Breast epithelium (tissue), 4 donors: ENCODE data around the gene CACNB1. TPM values are rescaled to one million over a fixed set of nuclear protein-coding genes. Genes with fewer than 3 reads are reported as not detected.

Experiments
- DNase-seq, 2 donors: peaks; one replicate each; pipeline ENCODE4 v3.0.0-alpha.2; 2019; ENCODE audit warnings: low spot score in 2 of 2
- H3K27ac ChIP-seq, 2 donors: fragments of 200-600 bp; sonication (generic) in 1 of 2; one replicate each; pipeline ENCODE4 v1.5.1; 2016 to 2019; ENCODE audit warnings: mild to moderate bottlenecking in 1 of 2
- H3K27me3 ChIP-seq, 2 donors: fragments of 200-600 bp; sonication (generic) in 1 of 2; one replicate each; pipeline versions ENCODE4 v1.5.1 to v1.6.0; 2017 to 2019; ENCODE audit warnings: control low read depth in 1 of 2, mild to moderate bottlenecking in 1 of 2
- H3K36me3 ChIP-seq: fragments of 200-600 bp; one replicate; pipeline ENCODE4 v1.5.1; 2019
- H3K4me1 ChIP-seq, 2 donors: fragments of 200-600 bp; sonication (generic); one replicate each; pipeline ENCODE4 v1.5.1; 2016 to 2019; ENCODE audit warnings: control low read depth in 1 of 2
- H3K4me3 ChIP-seq, 3 donors: fragments of 200-600 bp; sonication (generic); 1 replicate in 2 of 3; 2 replicates in 1 of 3; pipeline ENCODE4 v1.5.1; 2016 to 2019; ENCODE audit warnings: mild to moderate bottlenecking in 3 of 3, moderate library complexity in 2 of 3
- H3K9me3 ChIP-seq, 2 donors: fragments of 200-600 bp; sonication (generic) in 1 of 2; one replicate each; pipeline ENCODE4 v1.5.1; 2016 to 2019; ENCODE audit warnings: control low read depth in 1 of 2
- POLR2A ChIP-seq: fragments of 450-650 bp; IDR thresholded peaks from one replicate; pipeline ENCODE4 v1.6.1; 2016; ENCODE audit warnings: antibody characterized with exemption, mild to moderate bottlenecking, moderate library complexity
- POLR2AphosphoS5 ChIP-seq, 3 donors: sonication (generic); formaldehyde crosslinking; IDR thresholded peaks; one replicate each; pipeline ENCODE4 v1.6.1; 2017; ENCODE audit warnings: antibody characterized with exemption in 3 of 3
- intact Hi-C: fragments of 100-400 bp; cut with DNase I; formaldehyde crosslinking; loops from one replicate; pipeline ENCODE4 v1.15.1; 2023; ENCODE audit warnings: low total_unique reads
- total RNA-seq, 3 donors: library from RNA; depleted of rRNA; stranded (reverse); fragments of >200 nt; gene quantifications; one replicate each; pipeline ENCODE4 v1.1.0, GENCODE V29; 2016
- TF ChIP-seq, protein P1 (sequence below), 3 donors: fragments of 450-650 bp; IDR thresholded peaks; one replicate each; pipeline ENCODE4 v1.5.1; 2016 to 2017; ENCODE audit warnings: antibody characterized with exemption in 3 of 3, mild to moderate bottlenecking in 3 of 3, moderate library complexity in 3 of 3

CACNB1 gene
- total RNA-seq, 3 donors from 2014 or later, result 12.8 to 21.2 (median 13.9) TPM

DNA sequence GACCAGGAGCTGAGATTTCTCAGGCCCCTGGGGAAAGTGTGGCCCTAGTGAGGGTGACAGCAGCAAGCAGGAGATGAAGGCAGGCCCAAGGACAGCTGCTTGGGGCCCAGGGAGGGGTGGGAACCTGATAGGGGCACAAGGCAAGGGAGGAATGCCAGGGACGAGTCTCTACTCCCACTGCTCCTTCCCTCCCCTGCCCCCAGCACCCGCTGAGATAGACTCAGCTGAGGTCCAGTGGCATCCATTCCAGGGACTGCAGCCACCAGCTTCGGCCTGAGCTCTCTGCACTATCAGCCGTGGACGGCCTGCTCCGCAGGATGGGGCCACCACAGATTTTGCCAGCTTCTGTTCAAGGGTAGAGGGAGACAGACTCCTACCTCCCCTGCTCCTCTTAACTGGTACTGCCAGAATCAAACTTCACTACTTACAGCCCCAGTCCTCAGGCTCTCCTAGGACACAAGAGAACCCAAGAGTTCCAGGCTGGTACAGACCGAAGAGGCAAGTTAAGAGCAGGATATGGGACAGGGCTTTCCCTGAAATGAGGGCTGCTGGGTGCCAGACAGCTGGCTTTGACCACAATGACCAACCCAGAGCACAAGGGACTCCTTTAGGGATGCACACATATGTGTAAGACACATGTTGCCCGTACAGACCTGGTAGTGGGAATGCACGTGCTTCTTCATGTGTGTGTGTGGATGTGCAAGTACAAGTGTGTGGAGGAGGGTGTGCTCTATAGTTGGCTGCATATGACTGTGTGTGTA is 5.5 kb downstream of the CACNB1 start:
- TF ChIP-seq POLR2AphosphoS5 (IDR thresholded peaks at IDR 0.05), result no peak
- TF ChIP-seq, protein P1, sequence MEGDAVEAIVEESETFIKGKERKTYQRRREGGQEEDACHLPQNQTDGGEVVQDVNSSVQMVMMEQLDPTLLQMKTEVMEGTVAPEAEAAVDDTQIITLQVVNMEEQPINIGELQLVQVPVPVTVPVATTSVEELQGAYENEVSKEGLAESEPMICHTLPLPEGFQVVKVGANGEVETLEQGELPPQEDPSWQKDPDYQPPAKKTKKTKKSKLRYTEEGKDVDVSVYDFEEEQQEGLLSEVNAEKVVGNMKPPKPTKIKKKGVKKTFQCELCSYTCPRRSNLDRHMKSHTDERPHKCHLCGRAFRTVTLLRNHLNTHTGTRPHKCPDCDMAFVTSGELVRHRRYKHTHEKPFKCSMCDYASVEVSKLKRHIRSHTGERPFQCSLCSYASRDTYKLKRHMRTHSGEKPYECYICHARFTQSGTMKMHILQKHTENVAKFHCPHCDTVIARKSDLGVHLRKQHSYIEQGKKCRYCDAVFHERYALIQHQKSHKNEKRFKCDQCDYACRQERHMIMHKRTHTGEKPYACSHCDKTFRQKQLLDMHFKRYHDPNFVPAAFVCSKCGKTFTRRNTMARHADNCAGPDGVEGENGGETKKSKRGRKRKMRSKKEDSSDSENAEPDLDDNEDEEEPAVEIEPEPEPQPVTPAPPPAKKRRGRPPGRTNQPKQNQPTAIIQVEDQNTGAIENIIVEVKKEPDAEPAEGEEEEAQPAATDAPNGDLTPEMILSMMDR (IDR thresholded peaks at IDR 0.05), result no peak
- no peak for TF ChIP-seq POLR2A
- no peak overlapping the region for H3K27ac ChIP-seq
- H3K4me1 ChIP-seq, result peaks cover 0 to 8% of the 10 kb centered on the region in 2 donors
- no peaks in the 10 kb centered on the region for H3K36me3 ChIP-seq
- H3K27me3 ChIP-seq, result no peaks in the 10 kb centered on the region
- H3K4me3 ChIP-seq, result no peak overlapping the region
- no peaks in the 10 kb centered on the region for H3K9me3 ChIP-seq
- intact Hi-C loops, result no loop called here
- DNase-seq, result no peak

DNA sequence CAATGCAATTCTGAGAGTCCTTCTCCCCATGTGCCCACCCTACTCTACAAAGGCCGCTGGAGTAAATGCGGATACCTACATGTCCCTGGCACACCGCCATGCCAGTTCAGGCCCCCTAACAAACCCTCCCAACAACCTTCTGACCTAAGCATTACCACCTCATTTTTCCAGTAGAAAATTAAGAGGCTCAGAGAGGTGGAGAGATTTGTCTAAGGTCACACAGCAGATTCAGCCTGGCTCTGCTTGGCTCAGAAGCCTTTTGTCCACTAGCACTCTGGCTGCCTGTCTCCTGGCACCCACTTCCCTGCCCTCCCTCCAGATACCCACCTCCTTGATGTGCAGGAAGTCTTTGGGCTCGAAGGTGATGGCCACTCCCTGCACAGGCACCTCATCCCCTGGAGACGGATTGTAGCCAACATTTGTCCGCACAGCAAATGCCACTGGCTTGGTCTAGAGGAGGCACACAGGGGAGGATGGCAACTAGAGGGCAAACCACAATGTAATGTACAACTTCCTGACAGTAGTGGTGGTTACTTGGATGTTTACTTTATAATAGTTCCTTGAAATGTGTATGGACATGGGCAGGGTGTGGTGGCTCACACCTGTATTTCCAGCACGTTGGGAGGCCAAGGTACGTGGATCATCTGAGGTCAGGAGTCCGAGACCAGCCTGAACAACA is 10.2 kb downstream of the CACNB1 start:
- no peak for TF ChIP-seq POLR2A
- no peak for TF ChIP-seq POLR2AphosphoS5 (IDR thresholded peaks at IDR 0.05)
- TF ChIP-seq, protein P1 (IDR thresholded peaks at IDR 0.05), result no peak
- Histone ChIP-seq H3K4me3 (no peak overlapping the region), H3K36me3 (peaks cover 8% of the 10 kb centered on the region), H3K27ac (no peak overlapping the region), H3K4me1 (no peaks in the 10 kb centered on the region), H3K9me3 (no peaks in the 10 kb centered on the region), H3K27me3 (no peaks in the 10 kb centered on the region)
- DNase-seq, result no peak
- intact Hi-C loops, result no loop called here

DNA sequence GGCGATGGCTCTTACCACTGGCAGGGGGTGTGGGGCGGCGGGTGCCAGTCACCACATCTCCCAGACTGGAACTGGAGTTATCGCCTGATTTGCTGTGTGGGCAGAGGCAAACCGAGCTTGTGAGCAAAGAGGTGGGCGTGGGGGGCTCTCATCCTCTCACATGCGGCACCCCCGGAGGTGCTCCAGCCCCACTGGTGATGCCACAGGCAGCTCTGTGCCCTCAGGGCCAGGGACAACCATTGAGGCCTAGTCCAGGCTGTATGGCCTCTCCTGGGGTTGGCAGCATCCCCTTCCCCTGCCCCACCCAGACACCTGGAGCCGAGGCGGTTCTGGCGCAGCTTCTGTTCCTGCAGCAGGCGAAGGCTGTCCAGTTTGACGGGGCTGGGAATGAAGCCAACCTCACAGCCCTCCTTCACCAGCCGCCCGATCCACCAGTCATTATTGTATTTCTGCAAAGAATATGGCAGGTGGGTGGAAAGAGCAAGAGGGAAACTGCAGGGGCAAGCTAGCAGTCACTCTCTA is 10.9 kb downstream of the CACNB1 start:
- H3K4me1 ChIP-seq, result no peaks in the 10 kb centered on the region
- intact Hi-C loops, result no loop called here
- no peak overlapping the region for H3K4me3 ChIP-seq
- H3K27me3 ChIP-seq, result no peaks in the 10 kb centered on the region
- H3K27ac ChIP-seq, result no peak overlapping the region
- H3K9me3 ChIP-seq, result no peaks in the 10 kb centered on the region
- TF ChIP-seq POLR2AphosphoS5 (IDR thresholded peaks at IDR 0.05) (no peak), POLR2A (no peak)
- TF ChIP-seq, protein P1 (IDR thresholded peaks at IDR 0.05), result no peak
- H3K36me3 ChIP-seq, result peaks cover 8% of the 10 kb centered on the region
- no peak for DNase-seq

DNA sequence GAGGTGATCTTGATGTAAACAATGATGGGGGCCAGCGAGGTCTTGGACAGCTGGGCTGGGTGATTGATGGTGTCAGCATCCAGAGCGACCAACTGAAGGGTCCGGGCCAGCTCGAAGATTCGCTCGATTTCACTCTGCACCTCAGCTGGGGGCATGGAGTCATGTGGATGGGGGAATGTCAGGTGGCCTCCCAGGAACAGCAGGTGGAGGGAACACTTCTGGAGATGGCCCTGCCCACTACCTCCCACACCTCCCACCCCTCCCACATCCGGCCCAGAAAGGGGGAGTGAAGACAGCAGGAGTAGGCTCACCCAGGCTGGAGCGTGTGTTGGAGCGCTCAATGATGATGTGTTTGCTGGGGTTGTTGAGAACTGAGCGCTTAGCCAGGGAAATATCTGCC is 13.7 kb downstream of the CACNB1 start:
- Histone ChIP-seq H3K4me3 (no peak overlapping the region), H3K9me3 (no peaks in the 10 kb centered on the region), H3K27ac (no peak overlapping the region), H3K4me1 (no peaks in the 10 kb centered on the region), H3K27me3 (no peaks in the 10 kb centered on the region), H3K36me3 (peaks cover 8% of the 10 kb centered on the region)
- TF ChIP-seq, protein P1 (IDR thresholded peaks at IDR 0.05), result no peak
- TF ChIP-seq POLR2A, result no peak
- TF ChIP-seq POLR2AphosphoS5 (IDR thresholded peaks at IDR 0.05), result no peak
- DNase-seq, result no peak
- intact Hi-C loops, result no loop called here

DNA sequence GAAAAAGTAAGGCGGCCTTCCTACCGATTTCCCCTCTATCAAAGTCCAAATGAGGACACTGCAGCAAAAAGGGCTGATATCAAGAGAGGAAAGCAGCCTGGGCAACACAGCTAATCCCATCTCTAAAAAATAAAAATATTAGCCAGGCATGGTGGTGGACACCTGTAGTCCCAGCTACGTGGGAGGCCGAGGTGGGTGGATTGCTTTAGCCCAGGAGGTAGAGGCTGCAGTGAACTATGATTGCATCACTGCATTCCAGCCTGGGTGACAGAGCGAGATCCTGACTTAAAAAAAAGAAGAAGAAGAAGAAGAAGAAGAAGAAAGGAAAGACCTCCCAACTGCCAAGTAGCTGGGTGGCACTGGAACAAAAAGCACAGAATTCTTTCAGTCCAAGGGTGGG is 14.4 kb downstream of the CACNB1 start:
- intact Hi-C loops, result no loop called here
- Histone ChIP-seq H3K4me3 (no peak overlapping the region), H3K27ac (no peak overlapping the region), H3K9me3 (no peaks in the 10 kb centered on the region), H3K36me3 (peaks cover 8% of the 10 kb centered on the region), H3K4me1 (no peaks in the 10 kb centered on the region), H3K27me3 (no peaks in the 10 kb centered on the region)
- no peak for DNase-seq
- no peak for TF ChIP-seq POLR2A
- TF ChIP-seq, protein P1 (IDR thresholded peaks at IDR 0.05), result no peak
- TF ChIP-seq POLR2AphosphoS5 (IDR thresholded peaks at IDR 0.05), result no peak
